WTC11 (cell line): ENCODE data around the gene ZBTB7C. TPM values are rescaled to one million over a fixed set of nuclear protein-coding genes. Genes with fewer than 3 reads are reported as not detected.

Experiments
- ATAC-seq: fragments of 200-7000 bp; cut with Tn5 transposase; 2 replicates; pipeline ENCODE4 v1.10.0; 2021; ENCODE audit warnings: mild to moderate bottlenecking, moderate library complexity
- CTCF ChIA-PET: fragments of 300-600 bp; sonication (Branson Sonifier 250); formaldehyde crosslinking; loops from one replicate; lab custom pipeline; 2021; ENCODE audit warnings: antibody characterized with exemption; lab: Charles Lee
- POLR2A ChIA-PET: fragments of 350-600 bp; sonication (Branson Sonifier 250); formaldehyde crosslinking; loops from one replicate; lab custom pipeline; 2021; ENCODE audit warnings: antibody characterized with exemption; lab: Charles Lee
- DNase-seq: peaks from one replicate; pipeline ENCODE4 v3.0.0; 2021; ENCODE audit warnings: low spot score
- H3K27ac Mint-ChIP-seq: 2 replicates; pipeline ENCODE4 v1.8.0; 2021; ENCODE audit warnings: mixed read lengths
- H3K27me3 Mint-ChIP-seq: 2 replicates; pipeline ENCODE4 v1.8.0; 2021; ENCODE audit warnings: low read depth, mild to moderate bottlenecking, moderate library complexity, mixed read lengths
- H3K36me3 Mint-ChIP-seq: 2 replicates; pipeline ENCODE4 v1.8.0; 2021; ENCODE audit warnings: mixed read lengths
- H3K4me1 Mint-ChIP-seq: 2 replicates; pipeline ENCODE4 v1.8.0; 2022; ENCODE audit warnings: mixed read lengths
- H3K4me3 Mint-ChIP-seq: 2 replicates; pipeline ENCODE4 v1.8.0; 2021; ENCODE audit warnings: mild to moderate bottlenecking, moderate library complexity, mixed read lengths
- H3K9me3 Mint-ChIP-seq: 2 replicates; pipeline ENCODE4 v1.8.0; 2021; ENCODE audit warnings: mixed read lengths
- CDX4 ChIP-seq: fragments of 250-450 bp; sonication (Bioruptor Pico); IDR thresholded peaks from 2 replicates; pipeline ENCODE4 v1.9.0; 2021; ENCODE audit warnings: moderate library complexity, mild to moderate bottlenecking, inconsistent platforms, borderline replicate concordance
- EMX1 ChIP-seq: fragments of 250-450 bp; sonication (Bioruptor Pico); IDR thresholded peaks from 2 replicates; pipeline ENCODE4 v1.8.0; 2021; ENCODE audit warnings: mild to moderate bottlenecking
- ETV6 ChIP-seq: sonication (generic); formaldehyde crosslinking; IDR thresholded peaks from 2 replicates; pipeline ENCODE4 v1.8.1; 2022; ENCODE audit warnings: mild to moderate bottlenecking, missing genetic modification reagents
- FOXP1 ChIP-seq: sonication (generic); formaldehyde crosslinking; IDR thresholded peaks from 2 replicates; pipeline ENCODE4 v1.8.0; 2022; ENCODE audit warnings: missing genetic modification reagents, mild to moderate bottlenecking, moderate library complexity, borderline replicate concordance
- GTF2I ChIP-seq: fragments of 250-450 bp; sonication (Bioruptor Pico); conservative IDR thresholded peaks from 2 replicates; pipeline ENCODE4 v1.4.0; 2021; ENCODE audit warnings: mild to moderate bottlenecking
- IRF2 ChIP-seq: sonication (generic); formaldehyde crosslinking; IDR thresholded peaks from 2 replicates; pipeline ENCODE4 v1.8.0; 2022; ENCODE audit warnings: low read depth, missing genetic modification reagents, borderline replicate concordance
- KAT7 ChIP-seq: sonication (generic); formaldehyde crosslinking; IDR thresholded peaks from 2 replicates; pipeline ENCODE4 v1.8.1; 2023; ENCODE audit warnings: missing genetic modification reagents, mild to moderate bottlenecking, borderline replicate concordance
- MXD4 ChIP-seq: fragments of 250-450 bp; sonication (Bioruptor Pico); IDR thresholded peaks from 2 replicates; pipeline ENCODE4 v1.8.0; 2021; ENCODE audit warnings: mild to moderate bottlenecking, moderate library complexity, borderline replicate concordance
- NFATC4 ChIP-seq: fragments of 250-450 bp; sonication (Bioruptor Pico); IDR thresholded peaks from 2 replicates; pipeline ENCODE4 v1.9.0; 2021; ENCODE audit warnings: mild to moderate bottlenecking
- PRRX2 ChIP-seq: fragments of 250-450 bp; sonication (Bioruptor Pico); IDR thresholded peaks from 2 replicates; pipeline ENCODE4 v1.8.0; 2021; ENCODE audit warnings: mild to moderate bottlenecking
- ZBTB43 ChIP-seq: sonication (generic); formaldehyde crosslinking; IDR thresholded peaks from 2 replicates; pipeline ENCODE4 v1.8.1; 2023; ENCODE audit warnings: mild to moderate bottlenecking, missing genetic modification reagents
- ZNF138 ChIP-seq: sonication (generic); formaldehyde crosslinking; conservative IDR thresholded peaks from 2 replicates; pipeline ENCODE4 v1.8.1; 2022; ENCODE audit warnings: mild to moderate bottlenecking, moderate library complexity, missing genetic modification reagents
- ZNF317 ChIP-seq: sonication (generic); formaldehyde crosslinking; IDR thresholded peaks from 2 replicates; pipeline ENCODE4 v1.8.1; 2023; ENCODE audit warnings: low read depth, mild to moderate bottlenecking, moderate library complexity, missing genetic modification reagents, borderline replicate concordance
- total RNA-seq: library from RNA; stranded (reverse); gene quantifications from 3 replicates; pipeline ENCODE4 v1.2.3, GENCODE V29; 2021
- TF ChIP-seq, protein P1 (sequence below): sonication (generic); formaldehyde crosslinking; IDR thresholded peaks from 2 replicates; pipeline ENCODE4 v1.8.0; 2022; ENCODE audit warnings: mild to moderate bottlenecking, missing genetic modification reagents
- TF ChIP-seq, protein P2 (sequence below): fragments of 200-600 bp; IDR thresholded peaks from 2 replicates; pipeline ENCODE4 v1.8.0; 2022; ENCODE audit warnings: antibody characterized with exemption
- TF ChIP-seq, protein P3 (sequence below): sonication (generic); formaldehyde crosslinking; IDR thresholded peaks from 2 replicates; pipeline ENCODE4 v1.8.0; 2022; ENCODE audit warnings: mild to moderate bottlenecking, missing genetic modification reagents
- TF ChIP-seq, protein P4 (sequence below): sonication (generic); formaldehyde crosslinking; IDR thresholded peaks from 2 replicates; pipeline ENCODE4 v1.8.1; 2023; ENCODE audit warnings: mild to moderate bottlenecking, missing genetic modification reagents, moderate library complexity
- TF ChIP-seq, protein P5 (sequence below): sonication (generic); formaldehyde crosslinking; IDR thresholded peaks from 2 replicates; pipeline ENCODE4 v1.8.0; 2023; ENCODE audit warnings: mild to moderate bottlenecking, missing genetic modification reagents

ZBTB7C gene
- total RNA-seq, 1 experiment from 2014 or later, result 0.48 TPM

DNA sequence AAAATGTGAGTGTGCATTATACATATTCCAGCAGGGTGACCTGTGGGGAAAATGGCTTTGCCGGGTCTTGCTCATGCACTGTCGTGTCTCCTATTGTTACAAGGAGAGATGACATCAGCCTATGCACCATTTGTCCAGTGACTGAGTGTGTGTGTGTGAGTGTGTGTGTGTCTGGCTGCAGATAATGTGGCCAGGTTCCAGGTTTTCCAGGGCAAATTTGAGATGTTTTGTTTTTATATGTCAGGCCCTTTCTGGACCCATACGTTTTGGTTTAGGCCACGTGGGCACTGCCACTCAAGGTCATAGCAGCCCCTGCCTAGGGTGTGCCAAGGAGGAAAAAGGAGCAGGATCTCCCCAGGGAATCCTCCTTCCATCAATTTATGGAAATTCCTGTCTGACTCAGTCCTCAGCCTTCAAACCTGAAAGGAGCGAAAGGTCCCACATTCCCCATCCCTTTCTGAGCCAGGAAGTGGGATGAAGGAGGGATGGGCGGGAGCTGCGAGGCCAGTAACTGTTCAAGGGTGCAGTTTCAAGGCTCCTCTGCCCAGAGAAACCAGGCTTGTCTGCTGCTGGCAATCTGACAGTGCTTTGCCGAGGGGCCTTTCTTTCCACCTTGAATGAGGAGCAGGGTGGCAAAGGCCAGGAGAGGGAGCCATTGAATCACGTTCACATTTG lies 385.7 kb downstream of the ZBTB7C start:
- Mint-ChIP-seq H3K4me1 (peaks cover 44% of the 10 kb centered on the region), H3K4me3 (no peak overlapping the region), H3K27ac (no peak overlapping the region), H3K27me3 (no peaks in the 10 kb centered on the region; the same call in 1 of the 2 replicates), H3K36me3 (no peaks in the 10 kb centered on the region), H3K9me3 (no peaks in the 10 kb centered on the region)
- no peak for TF ChIP-seq CDX4 (CRISPR knock-in tag)
- DNase-seq (peak; percentile 63), ATAC-seq (peak; percentile 61)
- ChIA-PET POLR2A (no interaction called here), CTCF (interaction anchor here (1.0 to 2.5 kb wide), 4 partner anchors 14 to 422 kb away, joined by 6 to 8 read pairs (median 7); no protein-coding TSS in a partner anchor)

GRCh38 chr18:48022531-48023329 lies 386.5 kb downstream of the ZBTB7C start:
- no peaks in the 10 kb centered on the region for H3K9me3 Mint-ChIP-seq
- no peak overlapping the region for H3K4me3 Mint-ChIP-seq
- no peak overlapping the region for H3K27ac Mint-ChIP-seq
- peak; percentile 14 for DNase-seq
- peaks cover 44% of the 10 kb centered on the region for H3K4me1 Mint-ChIP-seq
- POLR2A ChIA-PET, result no interaction called here
- TF ChIP-seq ZNF317 (no peak), GTF2I (CRISPR knock-in tag) (0 out of 2 replicates have a peak, but pooled peaks have one; percentile 40)
- TF ChIP-seq, protein P1, sequence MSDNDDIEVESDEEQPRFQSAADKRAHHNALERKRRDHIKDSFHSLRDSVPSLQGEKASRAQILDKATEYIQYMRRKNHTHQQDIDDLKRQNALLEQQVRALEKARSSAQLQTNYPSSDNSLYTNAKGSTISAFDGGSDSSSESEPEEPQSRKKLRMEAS, result peak; percentile 28; the same call in 1 of the 2 replicates
- TF ChIP-seq, protein P2, sequence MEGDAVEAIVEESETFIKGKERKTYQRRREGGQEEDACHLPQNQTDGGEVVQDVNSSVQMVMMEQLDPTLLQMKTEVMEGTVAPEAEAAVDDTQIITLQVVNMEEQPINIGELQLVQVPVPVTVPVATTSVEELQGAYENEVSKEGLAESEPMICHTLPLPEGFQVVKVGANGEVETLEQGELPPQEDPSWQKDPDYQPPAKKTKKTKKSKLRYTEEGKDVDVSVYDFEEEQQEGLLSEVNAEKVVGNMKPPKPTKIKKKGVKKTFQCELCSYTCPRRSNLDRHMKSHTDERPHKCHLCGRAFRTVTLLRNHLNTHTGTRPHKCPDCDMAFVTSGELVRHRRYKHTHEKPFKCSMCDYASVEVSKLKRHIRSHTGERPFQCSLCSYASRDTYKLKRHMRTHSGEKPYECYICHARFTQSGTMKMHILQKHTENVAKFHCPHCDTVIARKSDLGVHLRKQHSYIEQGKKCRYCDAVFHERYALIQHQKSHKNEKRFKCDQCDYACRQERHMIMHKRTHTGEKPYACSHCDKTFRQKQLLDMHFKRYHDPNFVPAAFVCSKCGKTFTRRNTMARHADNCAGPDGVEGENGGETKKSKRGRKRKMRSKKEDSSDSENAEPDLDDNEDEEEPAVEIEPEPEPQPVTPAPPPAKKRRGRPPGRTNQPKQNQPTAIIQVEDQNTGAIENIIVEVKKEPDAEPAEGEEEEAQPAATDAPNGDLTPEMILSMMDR, result peak; percentile 24; the same call in 1 of the 2 replicates
- TF ChIP-seq, all 79 proteins: peak for 3
- CTCF ChIA-PET, result interaction anchor here (0.8 to 2.0 kb wide), 6 partner anchors 8 to 422 kb away, joined by 3 to 8 read pairs (median 4); no protein-coding TSS in a partner anchor
- no peaks in the 10 kb centered on the region for H3K36me3 Mint-ChIP-seq
- no peaks in the 10 kb centered on the region; the same call in 1 of the 2 replicates for H3K27me3 Mint-ChIP-seq
- ATAC-seq, result peak; percentile 74

GRCh38 chr18:48022021-48022420 lies 387.2 kb downstream of the ZBTB7C start:
- no peak overlapping the region for H3K27ac Mint-ChIP-seq
- no peaks in the 10 kb centered on the region for H3K9me3 Mint-ChIP-seq
- DNase-seq (peak; percentile 5), ATAC-seq (no peak)
- peaks cover 37% of the 10 kb centered on the region for H3K4me1 Mint-ChIP-seq
- H3K36me3 Mint-ChIP-seq, result no peaks in the 10 kb centered on the region
- TF ChIP-seq, protein P3, sequence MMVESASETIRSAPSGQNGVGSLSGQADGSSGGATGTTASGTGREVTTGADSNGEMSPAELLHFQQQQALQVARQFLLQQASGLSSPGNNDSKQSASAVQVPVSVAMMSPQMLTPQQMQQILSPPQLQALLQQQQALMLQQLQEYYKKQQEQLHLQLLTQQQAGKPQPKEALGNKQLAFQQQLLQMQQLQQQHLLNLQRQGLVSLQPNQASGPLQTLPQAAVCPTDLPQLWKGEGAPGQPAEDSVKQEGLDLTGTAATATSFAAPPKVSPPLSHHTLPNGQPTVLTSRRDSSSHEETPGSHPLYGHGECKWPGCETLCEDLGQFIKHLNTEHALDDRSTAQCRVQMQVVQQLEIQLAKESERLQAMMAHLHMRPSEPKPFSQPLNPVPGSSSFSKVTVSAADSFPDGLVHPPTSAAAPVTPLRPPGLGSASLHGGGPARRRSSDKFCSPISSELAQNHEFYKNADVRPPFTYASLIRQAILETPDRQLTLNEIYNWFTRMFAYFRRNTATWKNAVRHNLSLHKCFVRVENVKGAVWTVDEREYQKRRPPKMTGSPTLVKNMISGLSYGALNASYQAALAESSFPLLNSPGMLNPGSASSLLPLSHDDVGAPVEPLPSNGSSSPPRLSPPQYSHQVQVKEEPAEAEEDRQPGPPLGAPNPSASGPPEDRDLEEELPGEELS (CRISPR knock-in tag), result no peak
- TF ChIP-seq PRRX2, result no peak
- TF ChIP-seq ZBTB43 (CRISPR knock-in tag), result no peak
- no peak for TF ChIP-seq ETV6 (CRISPR knock-in tag)
- TF ChIP-seq MXD4 (CRISPR knock-in tag), result no peak
- TF ChIP-seq, protein P4, sequence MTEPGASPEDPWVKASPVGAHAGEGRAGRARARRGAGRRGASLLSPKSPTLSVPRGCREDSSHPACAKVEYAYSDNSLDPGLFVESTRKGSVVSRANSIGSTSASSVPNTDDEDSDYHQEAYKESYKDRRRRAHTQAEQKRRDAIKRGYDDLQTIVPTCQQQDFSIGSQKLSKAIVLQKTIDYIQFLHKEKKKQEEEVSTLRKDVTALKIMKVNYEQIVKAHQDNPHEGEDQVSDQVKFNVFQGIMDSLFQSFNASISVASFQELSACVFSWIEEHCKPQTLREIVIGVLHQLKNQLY (CRISPR knock-in tag), result no peak
- TF ChIP-seq FOXP1 (CRISPR knock-in tag), result no peak
- no peak for TF ChIP-seq KAT7 (CRISPR knock-in tag)
- TF ChIP-seq, protein P5, sequence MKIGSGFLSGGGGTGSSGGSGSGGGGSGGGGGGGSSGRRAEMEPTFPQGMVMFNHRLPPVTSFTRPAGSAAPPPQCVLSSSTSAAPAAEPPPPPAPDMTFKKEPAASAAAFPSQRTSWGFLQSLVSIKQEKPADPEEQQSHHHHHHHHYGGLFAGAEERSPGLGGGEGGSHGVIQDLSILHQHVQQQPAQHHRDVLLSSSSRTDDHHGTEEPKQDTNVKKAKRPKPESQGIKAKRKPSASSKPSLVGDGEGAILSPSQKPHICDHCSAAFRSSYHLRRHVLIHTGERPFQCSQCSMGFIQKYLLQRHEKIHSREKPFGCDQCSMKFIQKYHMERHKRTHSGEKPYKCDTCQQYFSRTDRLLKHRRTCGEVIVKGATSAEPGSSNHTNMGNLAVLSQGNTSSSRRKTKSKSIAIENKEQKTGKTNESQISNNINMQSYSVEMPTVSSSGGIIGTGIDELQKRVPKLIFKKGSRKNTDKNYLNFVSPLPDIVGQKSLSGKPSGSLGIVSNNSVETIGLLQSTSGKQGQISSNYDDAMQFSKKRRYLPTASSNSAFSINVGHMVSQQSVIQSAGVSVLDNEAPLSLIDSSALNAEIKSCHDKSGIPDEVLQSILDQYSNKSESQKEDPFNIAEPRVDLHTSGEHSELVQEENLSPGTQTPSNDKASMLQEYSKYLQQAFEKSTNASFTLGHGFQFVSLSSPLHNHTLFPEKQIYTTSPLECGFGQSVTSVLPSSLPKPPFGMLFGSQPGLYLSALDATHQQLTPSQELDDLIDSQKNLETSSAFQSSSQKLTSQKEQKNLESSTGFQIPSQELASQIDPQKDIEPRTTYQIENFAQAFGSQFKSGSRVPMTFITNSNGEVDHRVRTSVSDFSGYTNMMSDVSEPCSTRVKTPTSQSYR (CRISPR knock-in tag), result no peak
- TF ChIP-seq ZNF317, result no peak
- TF ChIP-seq EMX1 (CRISPR knock-in tag), result no peak
- TF ChIP-seq IRF2 (CRISPR knock-in tag), result no peak
- TF ChIP-seq, protein P1, result no peak
- no peak for TF ChIP-seq ZNF138
- no peak for TF ChIP-seq NFATC4 (CRISPR knock-in tag)
- ChIA-PET POLR2A (no interaction called here), CTCF (interaction anchor here (0.8 to 1.4 kb wide), 6 partner anchors 9 to 273 kb away, joined by 3 to 6 read pairs (median 4); no protein-coding TSS in a partner anchor)
- no peak overlapping the region for H3K4me3 Mint-ChIP-seq
- H3K27me3 Mint-ChIP-seq, result no peaks in the 10 kb centered on the region; the same call in 1 of the 2 replicates
